Activated T-cell treated with anti-CD3 and anti-CD28 coated beads, Interleukin-2, amount 50 U/mL, for 1 hour (primary cell): ENCODE results near the gene BCL2L2.

Experiments used
- DNase-seq: peaks from one replicate; pipeline ENCODE4 v3.0.0-alpha.2; 2020

The BCL2L2 gene

DNA sequence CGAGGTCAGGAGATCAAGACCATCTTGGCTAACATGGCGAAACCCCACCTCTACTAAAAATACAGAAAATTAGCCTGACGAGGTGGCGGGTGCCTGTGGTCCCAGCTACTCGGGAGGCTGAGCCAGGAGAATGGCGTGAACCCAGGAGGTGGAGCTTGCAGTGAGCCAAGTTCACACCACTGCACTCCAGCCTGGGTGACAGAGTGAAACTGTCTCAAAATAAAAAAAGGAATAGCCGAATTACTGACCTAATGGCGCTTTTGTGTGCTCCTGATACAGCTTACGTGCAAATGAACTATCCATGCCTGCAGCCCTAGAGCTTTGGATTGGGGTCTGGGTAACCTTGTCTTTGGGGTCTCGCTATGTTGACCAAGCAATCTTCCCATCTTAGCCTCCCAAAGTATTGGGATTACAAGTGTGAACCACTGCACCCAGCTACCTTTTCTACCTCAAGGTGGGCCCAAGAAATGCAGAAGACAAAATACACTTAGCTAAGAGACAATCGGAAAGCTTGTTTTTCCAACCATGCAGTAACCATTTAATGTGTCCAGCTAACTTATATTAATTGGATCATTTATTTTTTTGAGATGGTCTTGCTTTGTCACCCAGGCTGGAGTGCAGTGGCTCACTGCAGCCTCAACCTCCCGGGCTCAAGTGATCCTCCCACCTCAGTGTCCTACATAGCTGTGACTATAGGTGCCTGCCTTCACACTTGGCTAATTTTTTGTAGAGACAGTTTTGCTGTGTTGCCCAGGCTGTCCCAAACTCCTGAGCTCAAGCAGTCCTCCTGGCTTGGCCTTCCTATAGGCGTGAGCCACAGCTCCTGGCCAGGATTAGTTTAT lies 20.1 kb downstream of the BCL2L2 start:
- no peak for DNase-seq

DNA sequence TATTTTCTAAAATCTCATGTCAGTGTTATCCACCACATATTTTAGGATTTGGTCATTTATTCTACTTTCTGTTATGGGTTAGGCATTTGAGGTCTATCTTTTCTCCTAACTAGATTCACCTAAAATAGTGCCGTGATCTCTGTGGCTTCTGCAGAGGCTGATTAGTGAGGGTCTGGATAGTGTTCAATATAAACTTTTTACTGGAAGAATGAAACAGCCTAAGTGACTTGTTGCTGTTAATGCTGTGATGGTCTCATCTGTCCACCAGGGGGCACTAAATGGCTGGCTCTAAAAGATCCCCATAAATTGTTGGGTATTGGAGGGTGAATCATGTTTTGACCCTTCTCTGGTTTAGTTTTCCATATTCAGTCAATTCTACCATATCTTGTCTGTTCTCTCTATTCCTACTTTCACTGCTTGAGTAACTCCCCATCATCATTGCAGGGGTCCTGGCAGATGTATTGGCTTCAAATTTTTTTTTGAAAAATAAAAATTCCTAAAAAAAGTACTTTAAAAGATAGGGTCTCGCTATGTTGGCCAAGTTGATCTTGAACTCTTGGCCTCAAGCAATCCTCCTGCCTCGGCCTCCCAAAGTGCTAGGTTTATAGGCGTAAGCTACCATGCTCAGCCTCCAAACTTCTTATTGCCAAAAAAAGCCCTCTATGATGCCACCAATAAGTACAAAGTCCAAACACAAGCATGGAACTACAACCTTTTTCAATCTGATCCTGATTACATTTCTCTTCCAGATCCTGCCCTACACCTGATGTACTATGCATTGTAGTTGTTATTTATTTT lies 21.5 kb downstream of the BCL2L2 start:
- DNase-seq = peak; percentile 44

- no peak for DNase-seq
Observed at GRCh38 chr14:23335623-23336022, 29.0 kb downstream of the BCL2L2 start.

GRCh38 chr14:23339506-23340268 lies 33.1 kb downstream of the BCL2L2 start:
- DNase-seq = no peak

- DNase-seq = no peak
Observed at GRCh38 chr14:23344481-23344880, 37.8 kb downstream of the BCL2L2 start.

GRCh38 chr14:23345987-23346692 lies 39.5 kb downstream of the BCL2L2 start:
- DNase-seq = no peak

- no peak for DNase-seq
Observed at GRCh38 chr14:23346693-23347405, 40.2 kb downstream of the BCL2L2 start.

GRCh38 chr14:23347406-23348296 lies 41.0 kb downstream of the BCL2L2 start:
- no peak for DNase-seq

DNA sequence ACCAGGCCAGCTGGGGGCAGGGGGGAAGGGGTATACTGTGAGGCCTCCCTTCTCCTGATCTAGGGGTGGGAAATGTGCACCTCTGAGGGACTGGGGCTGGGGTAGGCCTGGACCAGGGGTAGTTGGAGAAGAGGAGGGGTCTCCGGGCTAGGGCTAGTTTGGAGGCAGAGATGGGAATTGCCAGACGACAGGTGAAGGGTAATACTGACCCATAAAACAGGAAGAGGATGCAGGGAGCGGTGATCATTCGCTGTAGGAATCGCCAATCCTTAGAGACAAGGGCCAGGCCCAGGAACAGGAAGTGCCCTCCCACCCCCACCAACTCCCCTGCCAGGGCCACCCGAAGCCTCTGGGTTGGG lies 41.6 kb downstream of the BCL2L2 start:
- no peak for DNase-seq

DNA sequence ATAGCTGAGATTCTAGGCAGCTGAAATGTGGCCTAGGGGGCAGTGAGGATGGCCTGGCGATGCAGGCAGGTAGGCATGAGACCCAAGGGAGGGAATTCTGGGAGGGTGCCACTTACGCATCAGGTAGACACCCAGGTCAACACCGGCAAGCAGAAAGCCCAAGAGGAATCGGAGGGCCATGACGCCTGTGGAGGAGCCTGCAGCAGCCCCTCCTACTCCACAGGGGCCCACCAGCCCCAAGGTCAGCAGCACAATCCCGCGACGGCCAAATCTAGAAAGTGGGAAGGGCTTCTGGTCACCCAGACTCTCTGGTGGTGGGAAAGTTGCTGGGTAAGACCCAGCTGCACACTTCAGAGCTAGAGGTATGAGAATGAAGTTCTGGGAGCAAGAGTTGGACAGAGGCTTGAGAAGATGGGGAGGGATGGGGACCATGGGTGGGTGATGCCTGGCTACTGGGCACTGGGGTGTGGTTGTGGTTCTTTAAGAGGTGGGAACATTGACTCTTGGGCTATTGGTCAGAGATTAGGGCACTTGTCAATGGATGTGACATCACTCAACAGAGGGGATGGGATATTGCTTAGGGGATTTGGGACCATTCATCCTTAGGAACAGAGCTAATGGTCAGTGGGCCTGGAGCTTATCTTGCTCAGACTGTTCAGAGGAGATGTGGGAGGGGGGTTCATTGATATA lies 42.7 kb downstream of the BCL2L2 start:
- no peak for DNase-seq

GRCh38 chr14:23351681-23352505 lies 45.3 kb downstream of the BCL2L2 start:
- peak; percentile 25 for DNase-seq

- peak; percentile 70 for DNase-seq
Observed at GRCh38 chr14:23352506-23353432, 46.1 kb downstream of the BCL2L2 start, which contains the start of gene SLC22A17. SLC22A17 (minus strand) TSS chr14:23352887.

GRCh38 chr14:23353433-23353780 lies 46.8 kb downstream of the BCL2L2 start:
- DNase-seq = no peak

- no peak for DNase-seq
Observed at GRCh38 chr14:23354990-23355389, 48.4 kb downstream of the BCL2L2 start.

- no peak for DNase-seq
Observed at GRCh38 chr14:23355871-23356435, 49.3 kb downstream of the BCL2L2 start.

DNA sequence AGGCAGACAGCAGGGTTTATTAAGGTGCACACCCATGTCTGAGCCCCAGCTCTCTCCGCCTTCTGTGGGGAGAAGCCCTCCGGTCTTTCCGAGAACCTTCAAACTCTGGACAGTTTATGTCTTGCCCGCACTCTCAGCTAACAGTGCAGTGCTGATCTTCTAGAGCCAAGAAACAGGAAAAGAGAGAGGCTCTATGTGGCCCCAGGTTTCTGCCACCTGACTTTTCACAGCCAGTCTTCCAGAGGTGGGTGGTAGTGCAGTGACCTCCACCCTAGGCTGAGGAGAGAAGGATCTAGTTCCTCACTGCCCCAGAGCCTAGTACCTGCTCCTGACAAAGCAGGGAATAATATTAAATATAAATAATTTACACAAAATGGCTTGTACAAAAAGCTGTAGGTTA lies 50.0 kb downstream of the BCL2L2 start:
- no peak for DNase-seq

DNA sequence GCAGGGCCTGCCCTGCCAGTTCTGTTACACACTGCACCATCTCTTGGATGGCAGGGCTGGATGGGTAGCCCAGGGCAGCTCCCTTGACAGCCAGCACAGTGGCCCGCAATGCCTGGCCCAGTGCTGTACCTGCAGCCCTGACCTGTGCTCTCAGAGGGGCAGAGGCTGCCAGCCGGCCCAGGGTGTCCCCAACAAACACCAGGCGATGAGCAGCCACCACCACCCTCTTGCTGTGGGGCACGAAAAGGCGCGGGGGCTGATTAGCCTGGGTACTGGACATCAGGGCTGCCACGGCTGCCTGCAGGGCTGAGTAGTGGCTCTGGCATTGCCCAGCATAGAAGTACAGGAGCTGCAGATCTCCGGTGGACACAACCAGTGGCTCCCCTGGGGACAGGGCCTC lies 50.6 kb downstream of the BCL2L2 start:
- DNase-seq = no peak

- no peak for DNase-seq
Observed at GRCh38 chr14:23358042-23358441, 51.4 kb downstream of the BCL2L2 start.
